Measurements from ENCODE around the gene IDNK.
"Not testable (repeated sequence)": the region's sequence is repeated elsewhere in the genome, so short reads cannot be mapped to it uniquely, and the experiment has no call there.

The IDNK gene

GRCh38 chr9:83622939-83623678 is at the start of gene IDNK:
Gene IDNK, plus strand, starts transcription at chr9:83623143. Its CDS starts 29 bp downstream, at chr9:83623172.
- peak; percentile 52 for DNase-seq

GRCh38 chr9:83574482-83574881 is 48.5 kb upstream of the IDNK start:
- no peak for DNase-seq

DNA sequence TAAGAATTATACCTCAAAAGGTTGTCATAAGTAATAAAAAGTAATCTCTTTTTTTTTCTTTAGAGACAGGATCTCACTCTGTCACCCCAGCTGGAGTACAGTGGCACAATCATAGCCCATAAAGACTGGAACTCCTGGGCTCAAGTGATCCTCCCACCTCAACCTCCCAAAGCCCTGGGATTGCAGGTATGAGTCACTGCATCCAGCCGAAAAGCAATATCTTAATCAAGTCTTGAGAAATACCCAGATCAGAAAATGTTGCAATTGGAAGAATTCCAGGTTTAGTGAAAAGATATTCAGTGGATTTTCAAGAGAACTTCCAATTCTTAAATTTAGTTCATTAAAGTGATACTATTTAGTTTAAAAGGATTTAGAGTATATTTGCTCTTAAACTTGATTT is 40.9 kb upstream of the IDNK start:
- DNase-seq: no peak

DNA sequence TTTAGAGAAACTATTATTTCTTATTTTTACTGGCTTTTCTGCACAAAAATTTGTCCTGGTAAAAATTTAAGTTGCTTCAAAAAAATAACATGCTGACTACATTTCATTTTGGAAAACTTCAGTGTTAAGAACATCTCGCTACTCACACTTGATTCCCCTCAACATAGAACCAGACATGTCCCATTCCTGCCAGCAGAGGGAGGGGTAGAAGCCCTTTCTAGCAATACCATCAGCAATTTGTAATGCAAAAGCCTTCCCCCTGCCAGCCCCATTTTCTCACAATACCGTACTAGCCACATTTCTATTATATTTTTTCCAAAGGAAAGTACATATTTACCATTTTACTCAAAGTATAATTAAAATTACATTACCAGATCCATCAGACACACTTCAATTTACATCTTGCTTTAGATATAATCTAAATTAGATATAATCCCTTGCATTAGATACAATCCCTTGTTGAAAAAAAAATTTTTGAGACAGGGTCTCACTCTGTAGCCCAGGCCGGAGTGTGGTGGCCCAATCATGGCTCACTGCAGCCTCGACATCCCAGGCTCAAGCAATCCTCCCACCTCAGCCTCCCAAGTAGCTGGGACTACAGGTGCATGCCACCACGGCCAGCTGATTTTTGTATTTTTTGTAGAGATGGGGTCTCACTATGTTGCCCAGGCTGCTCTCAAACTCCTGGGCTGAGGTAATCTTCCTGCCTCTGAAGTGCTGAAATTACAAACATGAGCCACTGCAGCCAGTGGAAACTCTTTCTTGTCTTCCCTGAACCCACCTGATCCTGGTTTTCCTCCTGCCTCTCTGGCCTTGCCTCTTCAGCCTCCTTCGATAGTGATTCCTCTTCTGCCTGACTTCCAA is 39.6 kb upstream of the IDNK start:
- DNase-seq: no peak

- no peak for DNase-seq
Observed at GRCh38 chr9:83584995-83585394, 37.9 kb upstream of the IDNK start.

- DNase-seq: no peak
Observed at GRCh38 chr9:83588256-83588655, 34.7 kb upstream of the IDNK start.

DNA sequence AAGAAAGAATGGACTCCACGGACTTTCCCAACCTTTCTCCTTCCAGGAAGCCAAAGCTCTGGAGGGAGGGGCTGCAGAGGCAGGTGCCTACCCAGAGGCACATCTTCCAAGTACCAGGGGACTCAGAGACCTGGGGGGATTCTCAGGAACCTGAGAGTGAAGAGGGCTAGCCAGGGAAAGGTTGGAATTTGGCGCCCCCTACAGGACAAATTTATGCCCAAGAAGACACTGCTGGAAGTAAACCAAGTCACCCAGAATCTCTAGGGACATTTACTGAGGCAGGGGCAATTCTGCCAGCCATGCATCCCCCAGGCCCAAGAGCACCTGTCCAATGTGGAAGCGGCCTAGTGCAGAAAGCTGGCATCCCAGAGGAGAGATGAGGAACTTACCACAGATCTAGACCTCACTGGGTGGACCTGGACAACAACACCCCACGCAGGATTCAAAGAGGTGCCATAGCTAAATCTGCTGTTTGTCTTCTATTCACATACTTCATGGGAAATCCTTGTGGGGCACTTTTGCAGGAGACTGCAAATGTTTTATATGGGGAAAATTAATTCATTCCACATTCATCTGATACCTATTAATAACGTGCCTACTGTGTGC is 25.9 kb upstream of the IDNK start:
- DNase-seq: no peak

- DNase-seq: no peak
Observed at GRCh38 chr9:83598487-83598886, 24.5 kb upstream of the IDNK start.

DNA sequence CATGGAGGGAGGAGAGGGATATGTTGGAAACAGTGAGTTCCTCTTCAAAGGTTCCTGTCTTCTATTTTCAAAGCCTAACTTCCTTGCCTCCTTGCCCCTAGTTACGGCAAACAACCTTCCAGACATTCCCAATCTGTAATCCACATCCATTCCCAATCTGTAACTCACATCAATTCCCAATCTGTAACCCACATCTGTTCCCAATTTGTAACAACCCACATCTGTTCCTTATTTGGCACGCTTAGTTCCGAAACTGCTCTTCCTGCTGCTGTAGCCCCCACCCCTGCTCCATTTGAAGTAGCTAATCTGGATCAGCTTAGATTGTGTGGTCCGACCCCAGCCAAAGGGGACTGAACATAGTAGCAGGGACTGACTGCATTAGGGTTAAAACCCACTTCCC is 23.9 kb upstream of the IDNK start:
- DNase-seq: no peak

GRCh38 chr9:83601463-83601862 is 21.5 kb upstream of the IDNK start:
- DNase-seq: no peak

DNA sequence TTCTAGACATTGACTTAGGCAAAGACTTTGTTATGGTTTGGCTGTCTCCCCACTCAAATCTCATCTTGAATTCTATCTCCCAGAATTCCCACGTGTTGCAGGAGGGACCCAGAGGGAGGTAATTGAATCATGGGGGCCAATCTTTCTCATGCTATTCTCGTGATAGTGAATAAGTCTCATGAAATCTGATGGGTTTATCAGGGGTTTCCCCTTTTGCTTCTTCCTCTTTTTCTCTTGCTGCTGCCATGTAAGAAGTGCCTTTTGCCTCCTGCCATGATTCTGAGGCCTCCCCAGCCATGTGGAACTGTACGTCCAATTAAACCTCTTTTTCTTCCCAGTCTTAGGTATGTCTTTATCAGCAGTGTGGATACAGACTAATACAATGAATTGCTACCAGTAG is 15.3 kb upstream of the IDNK start:
- DNase-seq: not testable (repeated sequence)

- DNase-seq: not testable (repeated sequence)
Observed at GRCh38 chr9:83613298-83613697, 9.6 kb upstream of the IDNK start.

DNA sequence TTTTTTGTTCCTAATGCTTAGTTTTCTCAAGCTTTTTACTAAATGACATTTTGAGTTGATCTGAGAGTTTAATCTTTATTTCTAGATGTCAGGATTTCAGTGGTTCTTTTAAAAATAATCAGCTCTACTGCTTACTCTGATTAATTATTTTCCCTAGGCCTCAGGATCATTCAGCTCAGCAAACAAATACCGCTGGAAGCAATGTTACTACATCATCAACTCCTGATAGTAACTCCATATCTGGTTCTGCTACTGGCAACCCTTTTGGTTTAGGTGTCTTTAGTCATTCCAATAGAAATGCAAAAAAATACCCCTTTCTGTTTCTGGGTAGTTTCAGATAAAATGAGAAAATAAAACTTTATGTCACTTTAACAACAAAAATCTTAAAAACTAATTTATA is 5.6 kb upstream of the IDNK start:
- DNase-seq: no peak

GRCh38 chr9:83620841-83621636 is 1.9 kb upstream of the IDNK start:
- DNase-seq: peak; percentile 31

GRCh38 chr9:83622433-83622938 is 457 bp upstream of the IDNK start:
- DNase-seq: no peak

- no peak for DNase-seq
Observed at GRCh38 chr9:83623679-83624076, 735 bp downstream of the IDNK start.

DNA sequence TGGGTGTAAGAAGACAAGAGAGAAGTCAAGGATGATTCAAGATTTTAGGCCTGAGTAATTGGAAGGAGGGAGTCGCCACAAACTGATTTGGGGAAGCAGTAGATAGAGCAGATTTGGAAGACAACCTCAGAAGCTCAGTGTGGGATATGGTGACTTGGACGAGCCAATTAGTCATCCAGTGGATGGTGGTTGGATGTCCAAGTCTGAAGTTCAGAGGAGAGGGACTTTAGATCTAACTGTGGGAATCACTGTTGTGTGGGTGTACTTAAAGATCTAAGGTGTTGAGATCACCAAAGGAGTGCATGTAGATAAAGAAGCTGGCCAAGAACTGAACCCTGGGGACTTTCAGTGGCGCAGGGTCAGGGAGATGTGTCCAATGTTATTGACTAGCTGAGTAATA is 2.2 kb downstream of the IDNK start:
- no peak for DNase-seq

DNA sequence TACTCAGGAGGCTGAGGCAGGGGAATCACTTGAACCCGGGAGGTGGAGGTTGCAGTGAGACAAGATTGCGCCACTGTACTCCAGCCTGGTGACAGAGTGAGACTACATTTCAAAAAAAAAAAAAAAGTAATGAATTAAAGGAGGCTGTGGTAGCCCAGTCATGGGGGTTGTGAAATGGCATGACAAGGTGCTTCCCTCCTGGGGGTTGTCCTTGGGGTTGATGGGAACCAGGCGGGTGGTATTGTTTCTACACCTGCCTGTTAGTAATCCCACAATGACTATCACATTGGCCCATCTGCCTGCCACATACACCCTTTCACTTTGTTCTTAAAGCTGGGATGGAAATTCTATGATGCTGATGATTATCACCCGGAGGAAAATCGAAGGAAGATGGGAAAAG is 5.6 kb downstream of the IDNK start:
- DNase-seq: no peak

DNA sequence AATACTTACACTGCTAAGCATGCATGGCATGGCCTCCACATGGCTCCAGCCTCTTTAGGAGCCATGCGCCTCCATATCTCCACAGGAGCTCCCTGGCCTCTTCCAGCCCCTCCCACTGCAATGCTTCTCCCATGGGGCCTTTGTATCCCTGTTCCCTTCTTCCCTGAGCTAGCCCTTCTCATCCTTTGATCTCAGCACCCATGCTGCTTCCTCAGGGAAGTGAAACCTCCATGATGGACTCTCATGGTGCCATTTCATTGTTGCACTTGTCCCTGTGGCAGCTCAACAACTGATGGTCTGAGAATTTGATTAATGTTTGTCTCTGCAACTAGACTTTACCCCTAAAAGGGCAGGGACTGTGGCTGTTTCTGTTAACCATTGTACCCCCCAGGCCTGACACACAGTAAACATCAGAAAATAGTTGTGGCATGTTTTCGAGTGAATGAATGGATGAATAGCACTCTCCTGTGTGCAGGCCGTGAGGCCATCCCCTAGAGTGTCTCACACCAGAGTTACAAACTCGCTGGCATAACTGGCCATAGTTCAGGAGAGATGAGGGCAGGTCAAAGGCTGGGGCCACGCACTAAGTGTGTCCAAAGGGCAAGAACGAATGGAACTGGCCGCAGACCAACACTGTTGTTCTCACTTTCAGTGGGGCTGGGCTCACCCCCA is 6.6 kb downstream of the IDNK start:
- DNase-seq: no peak

DNA sequence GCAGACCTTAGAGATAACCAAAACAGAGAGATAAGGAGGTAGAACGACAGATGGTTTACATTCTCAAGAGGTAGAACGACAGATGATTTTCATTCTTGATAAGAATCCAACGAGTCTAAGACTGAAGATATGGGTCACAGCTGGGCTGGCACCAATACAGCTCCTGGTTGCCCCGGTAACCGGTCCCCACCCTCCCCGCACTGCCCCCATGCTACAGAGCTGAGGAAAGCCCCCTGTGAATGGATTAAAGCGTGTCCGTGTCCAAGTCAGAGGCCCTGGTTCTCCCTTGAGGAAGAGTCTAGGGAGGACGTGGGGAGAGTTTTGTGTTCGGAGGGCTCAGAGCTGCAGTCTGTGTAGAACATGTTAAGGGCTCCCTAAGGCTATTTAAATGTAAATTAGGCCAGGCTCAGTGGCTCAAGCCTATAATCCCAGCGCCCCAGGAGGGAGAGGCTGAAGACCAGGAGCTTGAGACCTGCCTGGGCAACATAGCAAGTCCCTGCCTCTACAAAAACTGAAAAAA is 8.1 kb downstream of the IDNK start:
- DNase-seq: no peak

DNA sequence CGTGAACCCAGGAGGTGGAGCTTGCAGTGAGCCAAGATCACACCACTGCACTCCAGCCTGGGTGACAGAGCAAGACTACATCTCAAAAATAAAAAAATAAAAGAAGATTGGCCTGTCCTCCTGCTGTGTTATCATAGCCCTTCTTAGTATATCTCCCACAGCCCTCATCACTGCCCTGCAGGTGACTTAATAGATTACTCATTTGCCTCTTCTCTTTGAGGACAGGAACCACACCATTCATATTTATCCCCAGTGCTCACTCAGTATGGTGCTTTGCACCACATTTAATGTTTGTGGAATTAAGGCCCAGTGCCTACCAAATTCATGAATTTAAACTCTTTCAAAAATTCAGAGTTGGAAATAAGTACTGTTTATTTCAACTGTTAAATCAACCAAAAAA is 10.3 kb downstream of the IDNK start:
- DNase-seq: no peak

DNA sequence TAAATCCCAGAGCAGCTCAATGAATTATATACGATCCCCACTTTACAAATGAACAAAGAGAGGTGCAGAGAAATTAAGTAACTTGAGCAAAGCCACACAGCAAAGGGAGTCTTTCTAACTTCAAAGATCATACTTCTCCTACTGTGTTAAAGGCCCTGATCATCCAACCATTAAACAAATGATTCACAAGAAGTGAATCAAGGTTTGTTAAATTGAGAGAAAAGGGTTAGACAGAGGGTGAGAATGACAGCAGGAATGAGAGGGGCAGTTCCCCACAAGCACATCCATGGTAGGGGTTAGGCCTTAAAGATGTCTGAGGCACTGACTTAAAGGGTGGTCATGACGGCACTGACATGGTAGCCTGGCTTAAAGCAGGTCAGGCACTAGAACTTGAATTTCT is 10.7 kb downstream of the IDNK start:
- DNase-seq: no peak

Data from NCI-H1048 (cell line).